Hair follicle dermal papilla cell (primary cell): ENCODE results near the gene CDX4. TPM values are rescaled to one million over a fixed set of nuclear protein-coding genes. Genes with fewer than 3 reads are reported as not detected.

Source experiments
- small RNA-seq: library from RNA; depleted of rRNA; stranded (forward); fragments of <200 nt; gene quantifications from one replicate; pipeline ENCODE3, GENCODE V24; 2012
- total RNA-seq: library from RNA; depleted of rRNA; stranded (reverse); fragments of >200 nt; gene quantifications from 2 replicates; pipeline ENCODE4 v1.2.3, GENCODE V29; 2012

The CDX4 gene
- not detected in 2 replicates for total RNA-seq

GRCh38 chrX:73446831-73447230 lies at the start of gene CDX4:
Gene CDX4, plus strand, starts transcription at chrX:73447053. Its CDS starts 201 bp downstream, at chrX:73447254.

Small RNA genes within 50 kb of the gene (small RNA-seq; reads per million reads assigned to genes)
- gene MORF4L1P6 = not detected
- not detected for gene RNU6-1044P

Other genes with a start within 250 kb of the CDX4 start
- gene NAP1L2, start 232.2 kb upstream of the CDX4 start, total RNA-seq = under 0.01 and 0.24 TPM in 2 replicates
- gene CHIC1, start 116.1 kb downstream of the CDX4 start, total RNA-seq = 11.5 and 12.3 TPM in 2 replicates